ENCODE data around the gene SCRN2. TPM values are rescaled to one million over a fixed set of nuclear protein-coding genes. Genes with fewer than 3 reads are reported as not detected.

The SCRN2 gene
- polyA plus RNA-seq, 1 donor from 2014 or later, result 19.8 TPM

- Mint-ChIP-seq H3K9me3 (peaks cover 0 to 2% (median 0%) of the 10 kb centered on the region in 3 donors), H3K4me1 (peaks cover 0 to 7% (median 5%) of the 10 kb centered on the region in 3 donors), H3K36me3 (no peaks in the 10 kb centered on the region), H3K27ac (no peak overlapping the region), H3K4me3 (no peak overlapping the region), H3K27me3 (peaks cover 41% of the 10 kb centered on the region)
These were observed 34.2 kb upstream of the SCRN2 start for GRCh38 chr17:47875011-47875985.

- H3K36me3 Mint-ChIP-seq, result no peaks in the 10 kb centered on the region
These were observed 32.4 kb upstream of the SCRN2 start for GRCh38 chr17:47873200-47874090.

GRCh38 chr17:47872651-47873161 is 31.6 kb upstream of the SCRN2 start:
- no peak overlapping the region for H3K27ac Mint-ChIP-seq
- no peaks in the 10 kb centered on the region for H3K36me3 Mint-ChIP-seq
- H3K27me3 Mint-ChIP-seq, result peaks cover 41% of the 10 kb centered on the region
- peaks cover 0 to 7% (median 5%) of the 10 kb centered on the region in 3 donors for H3K4me1 Mint-ChIP-seq
- H3K4me3 Mint-ChIP-seq, result peak overlapping the region in 1 of 4 donors; percentile 68
- H3K9me3 Mint-ChIP-seq, result peaks cover 0 to 2% (median 0%) of the 10 kb centered on the region in 3 donors

More at GRCh38 chr17:47873200-47874090, 32.4 kb upstream of the SCRN2 start:
- Mint-ChIP-seq H3K4me3 (peak overlapping the region in 1 of 4 donors; percentile 68), H3K27ac (no peak overlapping the region), H3K4me1 (peaks cover 0 to 7% (median 5%) of the 10 kb centered on the region in 3 donors), H3K9me3 (peaks cover 0 to 2% (median 0%) of the 10 kb centered on the region in 3 donors), H3K27me3 (peaks cover 43% of the 10 kb centered on the region)

- peaks cover 0 to 7% (median 5%) of the 10 kb centered on the region in 3 donors for H3K4me1 Mint-ChIP-seq
- peak overlapping the region in 1 of 4 donors; percentile 66 for H3K4me3 Mint-ChIP-seq
- peaks cover 0 to 2% (median 0%) of the 10 kb centered on the region in 3 donors for H3K9me3 Mint-ChIP-seq
- no peaks in the 10 kb centered on the region for H3K36me3 Mint-ChIP-seq
- H3K27ac Mint-ChIP-seq, result no peak overlapping the region
- H3K27me3 Mint-ChIP-seq, result peaks cover 38% of the 10 kb centered on the region
These were observed 31.1 kb upstream of the SCRN2 start for GRCh38 chr17:47872019-47872650.

- H3K27me3 Mint-ChIP-seq, result peaks cover 40% of the 10 kb centered on the region
- H3K9me3 Mint-ChIP-seq, result peaks cover 0 to 2% (median 0%) of the 10 kb centered on the region in 3 donors
- no peak overlapping the region for H3K27ac Mint-ChIP-seq
- H3K36me3 Mint-ChIP-seq, result no peaks in the 10 kb centered on the region
- H3K4me3 Mint-ChIP-seq, result no peak overlapping the region
- peaks cover 0 to 7% (median 5%) of the 10 kb centered on the region in 3 donors for H3K4me1 Mint-ChIP-seq
These were observed 30.0 kb upstream of the SCRN2 start for GRCh38 chr17:47871048-47871447.

GRCh38 chr17:47870056-47870455 is 29.0 kb upstream of the SCRN2 start:
- no peak overlapping the region for H3K4me3 Mint-ChIP-seq
- no peaks in the 10 kb centered on the region for H3K9me3 Mint-ChIP-seq
- H3K4me1 Mint-ChIP-seq, result peaks cover 0 to 7% (median 5%) of the 10 kb centered on the region in 3 donors
- H3K27me3 Mint-ChIP-seq, result peaks cover 34% of the 10 kb centered on the region
- H3K36me3 Mint-ChIP-seq, result no peaks in the 10 kb centered on the region
- H3K27ac Mint-ChIP-seq, result no peak overlapping the region

- Mint-ChIP-seq H3K9me3 (no peaks in the 10 kb centered on the region), H3K27ac (no peak overlapping the region), H3K36me3 (no peaks in the 10 kb centered on the region), H3K4me1 (peaks cover 0 to 7% (median 7%) of the 10 kb centered on the region in 3 donors), H3K4me3 (no peak overlapping the region), H3K27me3 (peaks cover 26% of the 10 kb centered on the region)
These were observed 28.0 kb upstream of the SCRN2 start for GRCh38 chr17:47869114-47869513.

GRCh38 chr17:47867813-47868533 is 26.9 kb upstream of the SCRN2 start:
- Mint-ChIP-seq H3K4me1 (peaks cover 0 to 7% (median 7%) of the 10 kb centered on the region in 3 donors), H3K27ac (peak overlapping the region in 1 of 3 donors; percentile 29), H3K4me3 (no peak overlapping the region), H3K36me3 (no peaks in the 10 kb centered on the region), H3K9me3 (no peaks in the 10 kb centered on the region), H3K27me3 (peaks cover 22% of the 10 kb centered on the region)

- no peak overlapping the region for H3K4me3 Mint-ChIP-seq
- H3K27ac Mint-ChIP-seq, result no peak overlapping the region
- H3K36me3 Mint-ChIP-seq, result no peaks in the 10 kb centered on the region
- H3K27me3 Mint-ChIP-seq, result peaks cover 18% of the 10 kb centered on the region
- H3K9me3 Mint-ChIP-seq, result no peaks in the 10 kb centered on the region
- peaks cover 0 to 8% (median 5%) of the 10 kb centered on the region in 3 donors for H3K4me1 Mint-ChIP-seq
These were observed 25.9 kb upstream of the SCRN2 start for GRCh38 chr17:47866941-47867340.

- Mint-ChIP-seq H3K9me3 (no peaks in the 10 kb centered on the region), H3K27ac (no peak overlapping the region), H3K27me3 (peaks cover 16% of the 10 kb centered on the region), H3K36me3 (no peaks in the 10 kb centered on the region), H3K4me1 (peaks cover 0 to 6% (median 0%) of the 10 kb centered on the region in 3 donors), H3K4me3 (no peak overlapping the region)
These were observed 23.7 kb upstream of the SCRN2 start for GRCh38 chr17:47864791-47865216.

- Mint-ChIP-seq H3K9me3 (no peaks in the 10 kb centered on the region), H3K27me3 (peaks cover 22% of the 10 kb centered on the region), H3K36me3 (no peaks in the 10 kb centered on the region), H3K27ac (no peak overlapping the region), H3K4me3 (no peak overlapping the region), H3K4me1 (peaks cover 0 to 6% (median 0%) of the 10 kb centered on the region in 3 donors)
These were observed 21.8 kb upstream of the SCRN2 start for GRCh38 chr17:47862621-47863440.

- no peak overlapping the region for H3K4me3 Mint-ChIP-seq
- H3K27ac Mint-ChIP-seq, result no peak overlapping the region
- peaks cover 25% of the 10 kb centered on the region for H3K27me3 Mint-ChIP-seq
- H3K9me3 Mint-ChIP-seq, result no peaks in the 10 kb centered on the region
- H3K36me3 Mint-ChIP-seq, result no peaks in the 10 kb centered on the region
- peaks cover 0 to 6% (median 0%) of the 10 kb centered on the region in 3 donors for H3K4me1 Mint-ChIP-seq
These were observed 19.3 kb upstream of the SCRN2 start for GRCh38 chr17:47860386-47860785.

Data from IgD-negative memory B cell (primary cell).